ENCODE measurements around the gene WNT9A.
"Not testable (repeated sequence)": the region's sequence is repeated elsewhere in the genome, so short reads cannot be mapped to it uniquely, and the experiment has no call there.

Gene WNT9A

DNA sequence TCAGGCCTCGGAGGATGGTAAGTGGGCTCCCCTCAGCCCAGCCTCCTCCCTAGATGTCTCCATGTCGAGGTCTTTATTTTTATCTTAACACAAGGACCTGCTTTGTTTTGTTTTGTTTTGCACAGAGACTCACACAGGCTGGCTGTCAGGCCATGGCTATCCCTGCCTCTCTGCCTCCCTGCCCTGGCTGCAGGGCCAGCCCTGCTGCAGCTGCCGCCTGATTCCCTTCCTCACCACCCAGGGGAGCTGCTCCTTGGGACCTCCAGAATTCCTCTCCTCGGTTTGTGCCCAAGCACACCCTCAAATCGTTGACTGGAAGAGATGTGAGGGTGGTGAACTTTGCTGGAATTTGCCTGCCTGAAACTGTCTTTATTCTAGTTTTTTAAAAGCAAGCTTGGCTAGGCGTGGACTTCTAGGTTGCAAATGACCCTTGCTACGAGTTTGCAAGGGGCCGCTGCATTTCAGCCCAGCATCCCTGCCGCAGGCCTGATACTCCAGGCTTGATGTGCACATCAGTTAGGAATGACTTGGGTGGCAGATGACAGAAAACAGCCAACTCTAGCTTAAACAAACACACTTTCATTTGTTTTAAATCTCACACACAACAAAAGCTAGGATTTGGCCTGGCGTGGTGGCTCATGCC is 37.1 kb downstream of the WNT9A start:
- DNase-seq, result no peak

- DNase-seq, result not testable (repeated sequence)
These were observed 37.8 kb downstream of the WNT9A start for GRCh38 chr1:227909923-227910328.

- no peak for DNase-seq
These were observed 38.5 kb downstream of the WNT9A start for GRCh38 chr1:227909188-227909587.

DNA sequence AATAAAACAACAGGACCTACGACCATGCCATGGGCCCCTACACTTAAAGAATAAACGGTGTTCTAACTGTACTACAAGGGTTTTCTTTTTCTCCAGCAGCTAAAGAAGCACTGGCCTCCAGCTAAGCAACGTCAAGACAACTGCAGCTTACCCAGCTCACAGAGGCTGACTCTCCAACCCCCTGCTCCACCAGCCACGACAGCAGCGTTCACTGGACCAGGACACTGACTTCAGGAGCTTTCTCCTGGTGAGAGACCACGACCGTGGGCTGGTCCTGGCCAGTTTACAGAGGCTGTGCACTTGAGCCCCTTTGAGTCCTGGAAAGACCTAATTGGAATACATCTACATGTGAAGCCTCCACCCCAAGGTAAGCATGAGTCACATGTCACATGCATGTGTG is 39.4 kb downstream of the WNT9A start:
- DNase-seq, result no peak

- no peak for DNase-seq
These were observed 40.2 kb downstream of the WNT9A start for GRCh38 chr1:227907439-227908015.

GRCh38 chr1:227906550-227907071 is 41.1 kb downstream of the WNT9A start:
- no peak for DNase-seq

DNA sequence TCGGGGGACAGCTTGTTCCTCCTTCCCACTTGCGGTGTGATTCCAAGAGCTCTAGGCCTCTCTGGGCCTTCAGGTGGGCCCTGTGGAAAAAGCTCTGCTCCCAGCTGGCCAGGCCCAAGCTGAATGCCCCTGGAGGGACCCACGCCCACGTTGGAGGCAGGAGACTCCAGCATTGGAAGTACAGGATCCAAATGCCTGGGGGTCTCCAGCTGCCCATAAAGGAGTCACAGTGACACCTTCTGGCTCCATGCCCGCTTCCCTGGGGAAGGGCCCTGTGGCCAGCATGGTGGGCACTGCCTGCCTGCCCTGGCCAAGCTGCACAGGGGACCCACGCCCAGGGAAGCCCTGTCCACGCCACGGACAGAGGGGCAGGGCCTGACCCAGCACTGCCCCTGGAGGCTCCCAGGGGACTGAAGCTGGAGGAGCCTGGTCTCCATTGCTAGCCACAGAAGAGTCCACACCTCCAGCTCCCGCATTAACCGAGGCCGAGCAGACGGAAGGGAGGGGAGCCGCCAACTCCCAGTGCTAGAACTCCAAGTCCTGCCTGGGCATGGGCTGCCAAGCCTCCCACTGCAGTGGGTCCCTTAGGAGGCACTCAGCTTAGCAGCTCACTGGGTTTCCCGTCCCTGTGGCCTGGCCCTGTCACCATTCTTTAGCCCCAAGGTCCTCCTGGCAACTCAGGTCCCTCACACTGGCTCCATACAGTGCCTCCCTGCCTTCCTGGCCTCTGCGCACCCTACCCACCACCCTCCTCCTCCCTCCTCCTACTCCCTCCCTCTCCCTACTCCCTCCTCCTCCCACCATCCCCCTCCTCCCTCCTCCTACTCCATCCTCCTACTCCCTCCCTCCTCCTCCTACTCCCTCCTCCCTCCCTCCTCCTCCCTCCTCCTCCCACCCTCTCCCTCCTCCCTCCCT is 41.9 kb downstream of the WNT9A start:
- no peak for DNase-seq

GRCh38 chr1:227904541-227905335 is 43.0 kb downstream of the WNT9A start:
- no peak for DNase-seq

DNA sequence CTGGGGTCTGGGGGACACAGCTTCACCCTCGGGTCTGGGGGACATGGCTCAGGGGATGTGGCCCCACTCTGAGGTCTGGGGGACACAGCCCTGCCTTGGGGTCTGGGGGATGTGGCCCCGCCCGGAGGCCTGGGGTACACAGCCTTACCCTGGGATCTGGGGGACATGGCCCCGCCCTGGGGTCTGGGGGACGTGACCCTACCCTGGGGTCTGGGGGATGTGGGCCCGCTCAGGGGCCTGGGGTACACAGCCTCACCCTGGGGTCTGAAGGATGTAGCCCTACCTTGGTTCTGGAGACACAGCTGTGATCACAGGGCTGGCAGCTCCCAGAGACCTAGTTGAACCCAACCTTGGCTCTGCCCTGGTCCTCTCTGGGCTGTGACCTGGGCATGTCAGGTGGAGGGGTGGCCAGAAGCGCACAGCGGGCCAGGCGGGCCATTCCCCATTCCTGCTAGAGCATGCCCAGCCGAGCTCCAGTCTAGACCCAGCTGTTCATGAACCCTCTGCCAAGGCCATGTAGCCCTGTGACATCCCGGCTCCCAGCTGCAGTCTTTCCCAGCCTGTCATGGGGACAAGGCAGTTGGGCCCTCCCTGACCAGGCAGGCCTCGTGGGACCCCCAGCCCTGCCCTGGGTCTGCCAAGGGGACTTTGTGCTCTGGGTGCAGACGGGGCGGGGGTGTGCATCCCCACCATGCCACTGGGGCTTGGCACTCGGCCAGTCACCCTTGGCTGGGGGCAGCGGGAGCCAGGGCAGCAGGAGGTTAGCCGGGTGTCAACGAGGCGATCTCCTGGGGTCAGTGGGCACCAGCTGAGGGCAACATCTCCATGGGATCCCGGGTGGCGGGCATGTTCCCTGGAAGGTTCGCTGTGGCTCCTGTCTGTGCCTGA is 43.9 kb downstream of the WNT9A start:
- no peak for DNase-seq

DNA sequence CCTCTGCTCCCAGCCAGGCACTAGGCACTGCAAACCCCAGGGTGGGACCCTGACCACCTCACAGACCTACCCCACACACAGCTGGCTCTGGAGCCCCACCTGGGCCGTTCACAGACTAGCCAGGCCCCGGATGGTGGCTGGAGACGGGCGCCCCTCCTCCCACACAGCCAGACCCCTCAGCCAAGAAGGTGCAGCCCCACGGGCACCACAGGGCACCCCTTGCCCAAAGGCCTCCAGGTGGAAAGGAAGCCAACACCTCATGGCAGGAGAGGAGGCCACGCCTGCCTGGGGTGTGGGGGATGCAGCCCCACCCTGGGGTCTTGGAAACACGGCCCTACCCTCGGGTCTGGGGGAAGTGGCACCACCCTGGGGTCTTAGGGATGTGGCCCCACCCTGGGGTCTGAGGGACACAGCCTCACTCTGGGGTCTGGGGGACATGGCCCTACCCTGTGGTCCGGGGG is 44.6 kb downstream of the WNT9A start:
- DNase-seq, result no peak

- DNase-seq, result no peak
These were observed 45.1 kb downstream of the WNT9A start for GRCh38 chr1:227902641-227902990.

DNA sequence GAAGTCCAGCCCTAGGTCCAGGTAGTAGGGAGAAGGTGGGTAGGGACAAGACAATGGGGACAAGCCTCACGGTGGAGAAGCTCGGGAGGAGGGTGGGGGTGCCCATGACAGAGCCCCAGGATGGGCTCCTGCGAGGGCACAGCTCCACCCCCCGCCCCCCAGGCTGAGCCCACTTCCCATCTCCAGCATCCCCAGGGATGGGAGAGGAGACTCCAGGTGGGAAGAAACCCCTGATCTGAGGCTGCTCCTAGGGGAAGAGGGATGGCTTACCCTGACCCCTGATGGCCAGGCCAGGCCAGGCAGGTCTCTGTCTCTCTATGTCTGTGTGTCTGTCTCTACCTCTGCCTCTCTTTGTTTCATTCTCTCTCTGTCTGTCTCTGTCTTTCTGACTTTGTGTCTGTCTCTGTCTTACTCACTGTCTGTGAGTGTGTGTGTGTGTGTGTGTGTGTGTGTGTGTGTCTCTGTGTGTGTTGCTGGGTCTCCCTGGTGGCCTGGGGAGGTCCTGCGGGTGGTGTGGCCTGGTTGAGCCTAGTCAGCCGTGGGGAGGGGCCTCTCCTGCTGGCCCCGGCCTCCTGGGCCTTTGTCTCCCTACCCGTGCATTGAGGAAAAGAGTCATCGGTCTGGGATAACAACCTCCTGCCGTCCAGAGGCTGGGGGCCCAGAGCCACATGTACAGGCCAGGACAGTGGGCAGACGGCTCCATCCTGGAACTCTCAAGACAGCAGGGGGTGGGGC is 45.7 kb downstream of the WNT9A start:
- peak; percentile 83 for DNase-seq

DNA sequence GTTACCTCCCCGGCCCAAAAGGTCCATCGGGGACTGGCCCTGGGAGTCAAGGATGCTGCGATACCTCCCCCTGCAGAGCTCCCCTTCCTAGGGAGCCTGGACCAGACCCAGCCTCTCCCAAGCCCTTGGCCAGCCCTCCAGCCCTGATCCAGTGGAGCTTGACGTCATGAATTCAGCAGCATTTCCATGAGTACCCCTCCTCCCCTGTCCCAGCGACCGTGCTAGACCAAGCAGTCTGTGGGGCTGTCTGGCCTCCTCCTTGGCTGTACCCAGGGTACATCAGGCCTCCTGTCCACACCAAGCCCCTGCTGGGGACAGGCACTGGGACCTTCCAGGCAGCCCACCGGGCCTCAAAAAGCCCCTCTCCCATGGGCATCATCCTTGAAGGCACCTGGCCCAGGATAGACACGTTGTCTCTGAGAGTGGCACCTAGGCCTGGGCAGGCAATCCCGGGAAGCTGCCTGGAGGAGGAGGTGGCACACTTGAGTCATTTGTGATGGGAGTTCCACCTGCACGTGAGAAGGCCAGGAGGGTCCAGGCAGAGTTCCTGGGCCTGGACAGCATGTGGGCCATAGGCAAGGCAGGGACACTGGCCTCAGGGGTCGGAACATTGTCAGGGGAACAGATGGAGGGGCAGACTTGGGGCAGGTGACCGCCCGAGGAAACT is 46.4 kb downstream of the WNT9A start:
- no peak for DNase-seq

- no peak for DNase-seq
These were observed 47.1 kb downstream of the WNT9A start for GRCh38 chr1:227900571-227901051.

- DNase-seq, result no peak
These were observed 47.8 kb downstream of the WNT9A start for GRCh38 chr1:227899820-227900449.

- no peak for DNase-seq
These were observed 48.5 kb downstream of the WNT9A start for GRCh38 chr1:227899141-227899819.

DNA sequence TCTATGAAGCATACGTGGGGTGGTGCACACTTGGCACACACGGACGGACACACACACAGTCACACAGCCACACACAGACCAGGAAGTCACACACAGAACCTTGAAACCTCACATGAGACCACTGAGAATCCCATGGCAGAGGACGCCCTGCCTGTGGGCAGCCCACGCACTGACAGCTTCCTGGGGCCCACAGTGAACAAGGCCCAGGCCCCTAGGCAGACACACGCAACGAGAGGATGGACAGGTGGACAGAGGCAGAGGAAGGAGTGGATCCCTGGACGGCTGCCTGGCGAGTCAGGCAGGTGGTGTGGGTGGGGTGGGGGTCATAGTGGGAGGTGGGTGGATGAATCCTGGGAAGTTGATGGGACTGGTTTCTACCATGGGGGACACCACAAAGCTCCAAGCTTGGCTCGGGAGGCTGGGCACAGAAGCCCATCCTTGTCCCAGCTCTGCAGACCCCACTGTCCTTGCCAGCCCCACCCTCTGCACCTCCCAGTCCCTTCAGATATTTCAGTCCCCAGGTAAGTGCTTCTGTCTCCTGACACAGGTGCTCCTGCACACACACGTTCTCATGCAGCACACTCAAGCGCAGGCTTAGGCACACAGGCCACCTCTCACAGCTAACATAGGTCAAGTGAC is 49.1 kb downstream of the WNT9A start:
- DNase-seq, result no peak

GRCh38 chr1:227897704-227898438 is 49.9 kb downstream of the WNT9A start:
- DNase-seq, result no peak

Data from fibroblast of skin of scalp (primary cell).